H1 (cell line): Measurements from ENCODE around the gene PLCB4. TPM values are rescaled to one million over a fixed set of nuclear protein-coding genes. Genes with fewer than 3 reads are reported as not detected.

Experiments used
- polyA plus RNA-seq, 7 experiments: library from polyadenylated mRNA; depleted of rRNA in 3 of 7; stranded (reverse) in 5 of 7; unstranded in 2 of 7; fragments of >200 nt in 5 of 7; fragments of 200-250 nt in 2 of 7; gene quantifications; 1 replicate in 5 of 7; 2 replicates in 1 of 7; 4 replicates in 1 of 7; pipeline versions ENCODE4 v1.2.1 to v1.2.3, GENCODE V29; 2011 to 2013; ENCODE audit warnings: missing spikeins in 2 of 7, mixed read lengths in 2 of 7
- total RNA-seq: library from RNA; stranded (reverse); fragmentation: NEBNext Ultra II Directional; extraction: Animal tissue kit (Norgen Biotek cat#: 25700); gene quantifications from 2 replicates; pipeline ENCODE4 v1.2.1, GENCODE V29; 2021
- TF ChIP-seq, protein P1 (sequence below): IDR thresholded peaks from 2 replicates; pipeline ENCODE4 v1.6.1; 2012; ENCODE audit warnings: inconsistent platforms
- TF ChIP-seq, protein P2 (sequence below): IDR thresholded peaks from 2 replicates; pipeline ENCODE4 v1.6.1; 2012; ENCODE audit warnings: inconsistent platforms

Gene PLCB4
- total and polyA plus RNA-seq, 2 of the 8 experiments (the other 6 are each of a cell fraction or from before 2014, with no cell fraction given), result 3.2 to 14.1 TPM

DNA sequence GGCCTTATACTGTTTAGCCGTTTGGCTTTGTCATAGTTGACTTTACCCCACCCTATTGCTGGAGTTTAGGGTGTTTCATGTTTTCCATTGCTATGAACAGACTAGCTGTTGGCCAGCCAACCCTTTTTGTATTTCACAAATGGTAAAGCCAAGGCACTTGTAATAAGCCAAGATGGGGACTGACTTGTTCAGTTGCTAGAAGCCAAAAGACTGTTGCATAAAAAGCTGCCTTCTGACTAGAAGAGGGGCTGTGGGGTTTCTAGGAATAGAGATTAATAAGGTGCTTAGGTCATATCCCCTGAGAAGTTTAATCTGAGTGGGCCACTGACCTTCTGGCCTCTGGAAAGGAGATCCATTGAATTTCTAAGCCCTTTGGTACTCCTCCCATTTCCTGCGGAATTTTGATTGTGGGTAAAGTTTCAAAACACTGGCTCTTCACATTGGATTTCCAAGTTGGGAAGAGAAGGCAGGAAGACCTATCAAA lies 211.1 kb downstream of the PLCB4 start (continued):
- TF ChIP-seq, protein P1, sequence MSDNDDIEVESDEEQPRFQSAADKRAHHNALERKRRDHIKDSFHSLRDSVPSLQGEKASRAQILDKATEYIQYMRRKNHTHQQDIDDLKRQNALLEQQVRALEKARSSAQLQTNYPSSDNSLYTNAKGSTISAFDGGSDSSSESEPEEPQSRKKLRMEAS, result no peak
- TF ChIP-seq, protein P2, sequence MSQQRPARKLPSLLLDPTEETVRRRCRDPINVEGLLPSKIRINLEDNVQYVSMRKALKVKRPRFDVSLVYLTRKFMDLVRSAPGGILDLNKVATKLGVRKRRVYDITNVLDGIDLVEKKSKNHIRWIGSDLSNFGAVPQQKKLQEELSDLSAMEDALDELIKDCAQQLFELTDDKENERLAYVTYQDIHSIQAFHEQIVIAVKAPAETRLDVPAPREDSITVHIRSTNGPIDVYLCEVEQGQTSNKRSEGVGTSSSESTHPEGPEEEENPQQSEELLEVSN, result no peak
